A673 (cell line): ENCODE measurements around the gene ADD3.

Experiments used
- EZH2 ChIP-seq: fragments of 200-600 bp; sonication (generic); IDR thresholded peaks from 2 replicates; pipeline ENCODE4 v1.6.1; 2017; ENCODE audit warnings: borderline replicate concordance, low read depth, mild to moderate bottlenecking, mixed read lengths, antibody characterized with exemption, low read length; ENCODE audit not compliant: poor library complexity, severe bottlenecking
- TF ChIP-seq, protein P1 (sequence below): fragments of 300-800, 200-600 bp; sonication (generic); conservative IDR thresholded peaks from 2 replicates; pipeline ENCODE4 v1.5.1; 2017; ENCODE audit warnings: low read depth, mild to moderate bottlenecking, antibody characterized with exemption, low read length, moderate library complexity, mixed read lengths

DNA sequence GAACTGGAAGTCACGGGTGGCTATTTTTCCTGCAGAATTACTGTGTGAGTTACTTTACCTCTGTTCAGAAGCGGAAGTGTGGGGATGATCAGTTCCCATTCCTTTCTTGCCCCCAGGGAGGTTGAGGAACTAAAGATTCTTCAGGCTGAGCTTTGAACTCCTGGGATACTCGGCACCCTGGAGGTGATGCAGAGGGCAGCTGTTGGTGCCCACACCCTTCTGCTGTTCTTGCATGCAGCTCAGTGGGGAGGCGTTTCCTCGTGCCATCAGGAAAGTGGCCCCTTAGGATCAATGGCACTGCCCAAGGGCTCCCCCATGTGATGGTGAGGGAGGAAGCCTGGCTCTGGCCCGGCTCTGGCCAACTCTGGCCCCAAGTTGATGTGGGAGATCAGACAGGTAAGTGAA, 155.0 kb downstream of the ADD3 start:
- TF ChIP-seq EZH2, result no peak
- TF ChIP-seq, protein P1, sequence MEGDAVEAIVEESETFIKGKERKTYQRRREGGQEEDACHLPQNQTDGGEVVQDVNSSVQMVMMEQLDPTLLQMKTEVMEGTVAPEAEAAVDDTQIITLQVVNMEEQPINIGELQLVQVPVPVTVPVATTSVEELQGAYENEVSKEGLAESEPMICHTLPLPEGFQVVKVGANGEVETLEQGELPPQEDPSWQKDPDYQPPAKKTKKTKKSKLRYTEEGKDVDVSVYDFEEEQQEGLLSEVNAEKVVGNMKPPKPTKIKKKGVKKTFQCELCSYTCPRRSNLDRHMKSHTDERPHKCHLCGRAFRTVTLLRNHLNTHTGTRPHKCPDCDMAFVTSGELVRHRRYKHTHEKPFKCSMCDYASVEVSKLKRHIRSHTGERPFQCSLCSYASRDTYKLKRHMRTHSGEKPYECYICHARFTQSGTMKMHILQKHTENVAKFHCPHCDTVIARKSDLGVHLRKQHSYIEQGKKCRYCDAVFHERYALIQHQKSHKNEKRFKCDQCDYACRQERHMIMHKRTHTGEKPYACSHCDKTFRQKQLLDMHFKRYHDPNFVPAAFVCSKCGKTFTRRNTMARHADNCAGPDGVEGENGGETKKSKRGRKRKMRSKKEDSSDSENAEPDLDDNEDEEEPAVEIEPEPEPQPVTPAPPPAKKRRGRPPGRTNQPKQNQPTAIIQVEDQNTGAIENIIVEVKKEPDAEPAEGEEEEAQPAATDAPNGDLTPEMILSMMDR, result no peak
